ENCODE measurements around the gene TCEA2.
"Not testable (repeated sequence)": the region's sequence is repeated elsewhere in the genome, so short reads cannot be mapped to it uniquely, and the experiment has no call there.

The TCEA2 gene

DNA sequence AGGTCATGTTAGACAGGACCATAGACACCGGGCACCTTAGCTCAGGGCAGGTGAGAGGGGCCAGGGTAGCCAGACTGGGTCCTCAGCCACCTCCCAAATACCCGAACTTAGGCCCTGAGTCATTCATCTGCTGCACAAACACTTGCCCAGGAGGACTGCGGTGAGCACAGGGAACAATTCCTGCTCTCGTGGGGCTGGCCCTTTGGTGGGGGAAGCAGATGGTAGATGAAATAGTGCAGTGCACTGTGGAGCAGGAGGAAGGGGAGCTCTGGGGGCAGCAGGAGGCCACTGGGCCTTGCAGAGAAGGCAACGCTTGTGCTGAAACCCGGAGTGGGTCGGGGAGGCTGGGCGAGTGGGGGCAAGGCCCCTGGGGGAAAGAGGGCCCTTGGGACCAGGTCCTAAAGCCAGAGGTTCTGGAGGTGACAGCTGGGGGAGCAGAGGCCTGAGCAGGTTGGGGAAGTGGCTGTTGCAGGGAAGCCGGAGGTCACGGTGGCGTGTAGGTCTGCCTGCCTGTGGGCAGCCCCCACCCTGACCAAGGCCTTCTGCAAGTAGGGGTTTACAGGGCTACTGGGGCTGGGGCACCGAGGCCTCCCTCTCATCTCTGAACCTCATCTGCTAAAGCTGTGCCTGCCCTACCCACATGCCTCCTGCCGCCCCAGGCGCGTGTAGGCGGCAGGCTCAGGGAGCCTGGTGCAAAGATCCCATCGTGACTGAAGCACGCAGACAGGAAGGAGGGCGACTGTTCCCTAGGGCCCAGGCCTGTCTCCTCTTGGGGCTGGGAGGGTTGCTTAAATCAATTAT is 49.0 kb downstream of the TCEA2 start:
- no peak for DNase-seq

DNA sequence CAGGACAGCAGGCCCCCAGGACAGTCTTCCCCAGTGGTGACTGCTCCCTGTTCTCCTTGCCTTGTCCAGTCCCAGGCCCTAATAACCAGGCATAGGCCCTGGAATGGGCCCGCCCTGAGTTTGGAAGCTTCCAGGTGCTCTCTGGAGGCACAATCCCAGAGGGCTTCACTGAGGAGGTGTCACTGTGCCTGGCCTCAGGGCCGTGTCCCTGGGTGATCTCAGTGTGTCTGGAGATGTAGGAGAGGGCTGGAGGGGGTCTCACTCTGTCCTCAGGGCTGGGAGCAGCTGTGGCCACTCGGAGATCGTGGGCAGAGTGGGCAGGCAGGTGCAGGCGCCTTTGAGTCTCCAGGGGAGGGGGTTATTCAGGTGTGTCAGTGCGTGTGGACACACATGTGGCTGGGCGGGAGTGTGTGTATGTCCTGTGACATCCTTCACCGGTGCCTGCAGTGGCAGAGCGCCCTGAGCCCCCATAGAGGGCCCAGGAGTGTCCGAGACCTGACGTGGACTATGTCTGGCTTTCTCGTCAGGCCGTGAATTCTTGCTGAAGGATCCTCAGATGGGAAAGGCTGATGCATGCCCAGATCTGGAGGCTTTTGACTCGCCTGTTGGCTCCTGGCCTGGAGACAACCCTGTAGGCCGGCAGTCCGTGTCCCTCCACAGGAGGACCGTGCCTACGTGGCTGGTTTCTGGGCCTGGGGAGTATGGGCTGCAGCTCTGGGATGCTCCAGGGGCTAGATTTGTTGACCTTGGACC is 49.9 kb downstream of the TCEA2 start:
- DNase-seq = no peak

- no peak for DNase-seq
Observed at GRCh38 chr20:64113444-64113775, 50.4 kb downstream of the TCEA2 start.

- DNase-seq = no peak
Observed at GRCh38 chr20:64113796-64114355, 50.9 kb downstream of the TCEA2 start.

- no peak for DNase-seq
Observed at GRCh38 chr20:64114356-64114971, 51.5 kb downstream of the TCEA2 start.

DNA sequence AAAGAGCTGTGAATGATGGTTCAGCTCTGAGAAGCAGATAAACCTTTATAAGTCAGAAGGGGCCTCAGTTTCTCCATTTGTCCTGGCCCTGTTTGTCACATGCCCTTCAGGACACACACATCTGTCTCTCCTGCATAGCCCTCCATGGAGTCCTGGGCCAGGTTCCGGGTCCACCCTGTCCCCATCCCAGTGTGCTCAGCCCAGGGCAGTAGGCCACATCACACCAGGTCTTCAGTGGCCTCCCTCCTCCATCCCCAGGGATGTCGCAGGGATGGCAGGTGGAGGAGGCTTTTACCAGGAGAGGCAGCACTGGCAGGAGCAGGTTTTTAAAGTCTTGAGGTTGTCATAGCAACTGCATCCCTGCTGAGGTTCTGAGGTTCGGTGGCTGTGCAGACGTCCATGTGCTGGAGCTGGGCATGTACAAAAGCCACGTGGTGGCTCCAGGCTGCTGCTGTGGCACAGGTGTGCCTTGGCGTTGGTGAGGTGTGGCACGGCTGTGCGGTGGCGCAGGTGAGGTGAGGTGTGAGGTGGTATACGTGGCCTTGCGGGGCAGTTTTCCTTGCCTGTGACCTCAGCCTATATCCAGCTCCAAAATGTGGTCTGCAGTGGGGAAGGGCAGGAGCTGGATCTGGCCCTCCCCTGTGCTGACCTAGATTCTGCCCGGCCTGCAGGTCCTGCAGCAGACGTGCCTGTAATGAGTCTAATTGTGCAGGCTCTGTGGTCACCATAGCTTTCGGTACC is 52.3 kb downstream of the TCEA2 start:
- DNase-seq = peak; percentile 70 to 91 (median 82)

DNA sequence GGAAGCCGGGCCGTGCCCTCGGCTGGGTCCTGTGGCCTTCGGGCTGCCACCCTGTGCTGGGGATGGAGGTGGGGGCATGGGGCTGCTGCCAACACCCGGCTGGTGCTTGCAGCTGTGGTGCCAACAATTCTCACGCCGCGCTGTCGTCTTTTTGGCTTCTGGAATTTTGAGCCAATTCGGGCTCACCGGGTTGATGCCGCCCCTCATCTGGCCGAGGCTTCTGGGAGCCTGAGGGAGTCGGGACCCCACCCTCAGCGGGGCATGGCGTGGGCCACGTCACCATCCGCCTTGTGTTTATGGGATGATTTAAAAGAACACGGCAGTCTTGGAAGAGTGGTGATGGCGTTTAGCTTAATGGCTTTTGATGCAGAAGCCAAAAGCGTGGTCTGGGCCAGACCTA is 53.0 kb downstream of the TCEA2 start:
- DNase-seq = no peak

GRCh38 chr20:64116541-64117431 is 53.8 kb downstream of the TCEA2 start:
- DNase-seq = no peak

- not testable (repeated sequence) for DNase-seq
Observed at GRCh38 chr20:64117432-64117777, 54.4 kb downstream of the TCEA2 start.

GRCh38 chr20:64119301-64119680 is 56.3 kb downstream of the TCEA2 start:
- no peak for DNase-seq

GRCh38 chr20:64119681-64120341 is 56.8 kb downstream of the TCEA2 start:
- DNase-seq = no peak

GRCh38 chr20:64121586-64121985 is 58.6 kb downstream of the TCEA2 start:
- no peak for DNase-seq
